NCI-H460 (cell line): ENCODE data around the gene LIG1. TPM values are rescaled to one million over a fixed set of nuclear protein-coding genes. Genes with fewer than 3 reads are reported as not detected.
A peak's percentile ranks its signal among the peaks of the same experiment; 100 is the strongest.

Experiments
- DNase-seq: peaks from one replicate; pipeline ENCODE4 v3.0.0-alpha.2; 2016; ENCODE audit warnings: low read depth; ENCODE audit errors: extremely low read depth
- polyA plus RNA-seq: library from polyadenylated mRNA; depleted of rRNA; stranded (reverse); fragments of >200 nt; gene quantifications from 2 replicates; pipeline ENCODE4 v1.2.3, GENCODE V29; 2014; cell fraction: nucleus; rRNA removed
- total RNA-seq: library from RNA; depleted of rRNA; stranded (reverse); fragments of >200 nt; shearing (Covaris generic); gene quantifications from 2 replicates; pipeline ENCODE4 v1.2.3, GENCODE V29; 2014; rRNA removed

LIG1 gene
- total RNA-seq, result 22.5 and 25.9 TPM in 2 replicates
- 67.8 and 76.9 TPM in 2 replicates for polyA plus RNA-seq

- DNase-seq, result peak; percentile 86
Measured at GRCh38 chr19:48169939-48170803, at the start of gene LIG1, which contains the start of gene ZSWIM9. TSS of gene LIG1 (minus strand) at chr19:48170344. CDS start at chr19:48165566, 4,778 bp downstream. TSS of gene ZSWIM9 (plus strand) at chr19:48170680. CDS start at chr19:48171803, 1,123 bp downstream.

- DNase-seq, result no peak
Measured at GRCh38 chr19:48218997-48219396, 48.9 kb upstream of the LIG1 start.

- DNase-seq, result no peak
Measured at GRCh38 chr19:48216933-48217332, 46.8 kb upstream of the LIG1 start.

GRCh38 chr19:48213959-48214358, 43.8 kb upstream of the LIG1 start:
- no peak for DNase-seq

GRCh38 chr19:48210005-48210404, 39.9 kb upstream of the LIG1 start:
- no peak for DNase-seq

- no peak for DNase-seq
Measured at GRCh38 chr19:48206397-48207093, 36.4 kb upstream of the LIG1 start.

GRCh38 chr19:48203794-48204628, 33.9 kb upstream of the LIG1 start:
- peak; percentile 87 for DNase-seq

GRCh38 chr19:48203222-48203793, 33.2 kb upstream of the LIG1 start:
- DNase-seq, result no peak

- DNase-seq, result no peak
Measured at GRCh38 chr19:48196933-48197665, 27.0 kb upstream of the LIG1 start.

GRCh38 chr19:48196321-48196763, 26.2 kb upstream of the LIG1 start:
- DNase-seq, result no peak

- no peak for DNase-seq
Measured at GRCh38 chr19:48194844-48195830, 25.0 kb upstream of the LIG1 start.

GRCh38 chr19:48194041-48194843, 24.1 kb upstream of the LIG1 start:
- DNase-seq, result no peak

- no peak for DNase-seq
Measured at GRCh38 chr19:48192750-48193149, 22.6 kb upstream of the LIG1 start.

- DNase-seq, result no peak
Measured at GRCh38 chr19:48190885-48191284, 20.7 kb upstream of the LIG1 start.

GRCh38 chr19:48190288-48190884, 20.2 kb upstream of the LIG1 start:
- no peak for DNase-seq

- DNase-seq, result no peak
Measured at GRCh38 chr19:48186541-48186991, 16.4 kb upstream of the LIG1 start.

- no peak for DNase-seq
Measured at GRCh38 chr19:48186015-48186414, 15.9 kb upstream of the LIG1 start.
